Measurements from ENCODE around the gene HAUS8. TPM values are rescaled to one million over a fixed set of nuclear protein-coding genes. Genes with fewer than 3 reads are reported as not detected.

The HAUS8 gene
- total RNA-seq, 4 donors from 2014 or later: 3.0 to 5.8 (median 3.2) TPM

- Histone ChIP-seq H3K4me1 (peaks cover 11 to 23% (median 12%) of the 10 kb centered on the region in 3 donors), H3K4me3 (no peak overlapping the region), H3K9me3 (no peaks in the 10 kb centered on the region), H3K27ac (no peak overlapping the region), H3K36me3 (peaks cover 0 to 36% (median 0%) of the 10 kb centered on the region in 3 donors), H3K27me3 (no peaks in the 10 kb centered on the region)
- intact Hi-C loops (cut with DNase I): no loop called here
- DNase-seq: no peak
- TF ChIP-seq CTCF (IDR thresholded peaks at IDR 0.05) (no peak), POLR2A (IDR thresholded peaks at IDR 0.05) (no peak)
- 87 to 95% methylated on average over 11 to 12 of the region's 12 CpGs for WGBS, 2 donors
Observed at GRCh38 chr19:17070421-17070820, 4.8 kb downstream of the HAUS8 start.

- Histone ChIP-seq H3K9me3 (no peaks in the 10 kb centered on the region), H3K27me3 (no peaks in the 10 kb centered on the region), H3K4me1 (peaks cover 6 to 16% (median 6%) of the 10 kb centered on the region in 3 donors), H3K4me3 (no peak overlapping the region), H3K36me3 (peaks cover 0 to 36% (median 0%) of the 10 kb centered on the region in 3 donors), H3K27ac (no peak overlapping the region)
- DNase-seq: no peak
- intact Hi-C loops (cut with DNase I): loop anchor here (5.0 kb wide), 1 partner anchor 213 kb away; the partner anchor contains the start of gene ANKLE1
- WGBS, 2 donors: 80 to 85% methylated on average over 4 to 5 of the region's 9 CpGs
- TF ChIP-seq CTCF (IDR thresholded peaks at IDR 0.05) (no peak), POLR2A (IDR thresholded peaks at IDR 0.05) (no peak)
Observed at GRCh38 chr19:17069193-17069592, 6.1 kb downstream of the HAUS8 start.

GRCh38 chr19:17063428-17063827 lies 11.8 kb downstream of the HAUS8 start:
- Histone ChIP-seq H3K36me3 (peaks cover 3 to 30% (median 8%) of the 10 kb centered on the region in 3 donors), H3K27me3 (no peaks in the 10 kb centered on the region), H3K9me3 (peaks cover 0 to 8% (median 4%) of the 10 kb centered on the region in 3 donors), H3K4me3 (no peak overlapping the region), H3K27ac (no peak overlapping the region), H3K4me1 (peaks cover 0 to 7% (median 0%) of the 10 kb centered on the region in 3 donors)
- DNase-seq: no peak
- TF ChIP-seq CTCF (IDR thresholded peaks at IDR 0.05): no peak
- no peak for TF ChIP-seq POLR2A (IDR thresholded peaks at IDR 0.05)
- WGBS, 2 donors: 72 to 89% methylated on average over 2 of the region's 2 CpGs
- intact Hi-C loops (cut with DNase I): no loop called here

GRCh38 chr19:17061691-17062090 lies 13.6 kb downstream of the HAUS8 start:
- Histone ChIP-seq H3K9me3 (peaks cover 0 to 16% (median 4%) of the 10 kb centered on the region in 3 donors), H3K27ac (no peak overlapping the region), H3K36me3 (peaks cover 10 to 43% (median 16%) of the 10 kb centered on the region in 3 donors), H3K27me3 (no peaks in the 10 kb centered on the region), H3K4me1 (peaks cover 0 to 4% (median 0%) of the 10 kb centered on the region in 3 donors), H3K4me3 (no peak overlapping the region)
- 96 to 97% methylated on average over 4 to 7 of the region's 7 CpGs for whole genome bisulfite sequencing, 2 donors
- no peak for DNase-seq
- intact Hi-C loops (cut with DNase I): no loop called here
- TF ChIP-seq POLR2A (IDR thresholded peaks at IDR 0.05) (no peak), CTCF (IDR thresholded peaks at IDR 0.05) (no peak)

GRCh38 chr19:17061205-17061604 lies 14.0 kb downstream of the HAUS8 start:
- no peak for DNase-seq
- Histone ChIP-seq H3K9me3 (peaks cover 0 to 16% (median 4%) of the 10 kb centered on the region in 3 donors), H3K27me3 (no peaks in the 10 kb centered on the region), H3K4me1 (peaks cover 0 to 4% (median 0%) of the 10 kb centered on the region in 3 donors), H3K36me3 (peaks cover 10 to 42% (median 16%) of the 10 kb centered on the region in 3 donors), H3K4me3 (no peak overlapping the region), H3K27ac (no peak overlapping the region)
- WGBS, 2 donors: 93 to 100% methylated on average over 2 to 3 of the region's 3 CpGs
- TF ChIP-seq POLR2A (IDR thresholded peaks at IDR 0.05) (no peak), CTCF (IDR thresholded peaks at IDR 0.05) (no peak)
- intact Hi-C loops (cut with DNase I): no loop called here
